Endothelial cell of umbilical vein (primary cell): ENCODE measurements around the gene SLC22A25. TPM values are rescaled to one million over a fixed set of nuclear protein-coding genes. Genes with fewer than 3 reads are reported as not detected.

Experiments used
- BruUV-seq: library from RNA; stranded (reverse); fragments of 400-500 nt; replicated peaks from 2 replicates; lab custom pipeline; 2021; lab: Mats Ljungman, UMichigan
- CTCF ChIA-PET: fragments of 300-600, 350-600 bp; sonication (Branson Sonifier 250); formaldehyde crosslinking; loops from one replicate; lab custom pipeline; 2021; ENCODE audit warnings: antibody characterized with exemption, inconsistent platforms; lab: Charles Lee
- POLR2A ChIA-PET: fragments of 300-600, 350-600 bp; sonication (Branson Sonifier 250); formaldehyde crosslinking; loops from one replicate; lab custom pipeline; 2021; ENCODE audit warnings: antibody characterized with exemption, inconsistent platforms; lab: Charles Lee
- DNase-seq: peaks from one replicate; pipeline ENCODE4 v3.0.0-alpha.2; 2011; ENCODE audit warnings: low read depth, low spot score
- FAIRE-seq: peaks from 2 replicates; lab custom pipeline; 2011; peaks lifted over from hg19 to GRCh38; lab: Jason Lieb, UNC
- H2AFZ ChIP-seq: 2 replicates; pipeline ENCODE4 v1.6.0; 2012; ENCODE audit warnings: low read depth, low read length, control low read depth, inconsistent platforms
- H3K27ac ChIP-seq: 2 replicates; pipeline ENCODE4 v1.5.1; 2011; ENCODE audit warnings: low read depth, mild to moderate bottlenecking, control low read depth, low read length, moderate library complexity; ENCODE audit not compliant: insufficient read depth
- H3K27me3 ChIP-seq, 2 experiments: 2 replicates each; pipeline versions ENCODE4 v1.6.0 to v1.6.1; 2011; ENCODE audit warnings: low read length in 2 of 2, mixed read lengths in 1 of 2; ENCODE audit not compliant: control insufficient read depth in 2 of 2, insufficient read depth in 2 of 2
- H3K36me3 ChIP-seq, 2 experiments: 2 replicates in 1 of 2; 3 replicates in 1 of 2; pipeline ENCODE4 v1.5.1; 2011; ENCODE audit warnings: low read length in 2 of 2, mild to moderate bottlenecking in 1 of 2, moderate library complexity in 1 of 2; ENCODE audit not compliant: control insufficient read depth in 2 of 2, insufficient read depth in 2 of 2; ENCODE audit errors: extremely low read depth in 1 of 2
- H3K4me1 ChIP-seq: 3 replicates; pipeline ENCODE4 v1.5.1; 2011; ENCODE audit warnings: mild to moderate bottlenecking, low read length; ENCODE audit not compliant: control insufficient read depth, insufficient read depth; ENCODE audit errors: extremely low read depth
- H3K4me2 ChIP-seq: 2 replicates; pipeline ENCODE4 v1.6.1; 2011; ENCODE audit warnings: low read length, control low read depth, mixed read lengths; ENCODE audit not compliant: insufficient read depth
- H3K4me3 ChIP-seq, 3 experiments: fragments of 200-600 bp in 1 of 3; sonication (generic), shearing (Covaris generic) in 1 of 3; replicated peaks in 1 of 3; 2 replicates each; pipeline ENCODE4 v1.5.1; 2011 to 2016; ENCODE audit warnings: control low read depth in 3 of 3, low read length in 3 of 3, mild to moderate bottlenecking in 2 of 3, inconsistent platforms in 1 of 3, low read depth in 1 of 3, moderate library complexity in 1 of 3; ENCODE audit not compliant: insufficient read depth in 1 of 3
- H3K79me2 ChIP-seq: 2 replicates; pipeline ENCODE4 v1.6.0; 2012; ENCODE audit warnings: low read length, inconsistent platforms; ENCODE audit not compliant: control insufficient read depth, insufficient read depth
- H3K9ac ChIP-seq: replicated peaks from 2 replicates; pipeline ENCODE3; 2011; ENCODE audit warnings: low read length, control low read depth; ENCODE audit not compliant: insufficient read depth; ENCODE audit errors: extremely low read depth
- H3K9me1 ChIP-seq: replicated peaks from 3 replicates; pipeline ENCODE4 v1.6.0; 2011; ENCODE audit warnings: mild to moderate bottlenecking, low read length; ENCODE audit not compliant: control insufficient read depth, insufficient read depth; ENCODE audit errors: extremely low read depth
- H3K9me3 ChIP-seq: replicated peaks from 2 replicates; pipeline ENCODE4 v1.5.1; 2012; ENCODE audit warnings: low read length, inconsistent platforms; ENCODE audit not compliant: control insufficient read depth, insufficient read depth
- H4K20me1 ChIP-seq: replicated peaks from 2 replicates; pipeline ENCODE3; 2011; ENCODE audit warnings: mild to moderate bottlenecking, low read length; ENCODE audit not compliant: control insufficient read depth, insufficient read depth; ENCODE audit errors: extremely low read depth
- EZH2 ChIP-seq: IDR thresholded peaks from 2 replicates; pipeline ENCODE4 v1.6.1; 2012; ENCODE audit warnings: borderline replicate concordance, low read depth, mild to moderate bottlenecking, moderate library complexity, low read length, inconsistent platforms; ENCODE audit not compliant: severe bottlenecking
- FOS ChIP-seq: IDR thresholded peaks from 2 replicates; pipeline ENCODE4 v1.6.1; 2011; ENCODE audit warnings: mild to moderate bottlenecking, low read length, moderate library complexity, borderline replicate concordance; ENCODE audit not compliant: insufficient read depth
- GATA2 ChIP-seq: IDR thresholded peaks from 2 replicates; pipeline ENCODE4 v1.7.0; 2011; ENCODE audit warnings: low read depth, mild to moderate bottlenecking, moderate library complexity, mixed read lengths, low read length; ENCODE audit not compliant: insufficient read length, insufficient read depth
- JUN ChIP-seq: IDR thresholded peaks from 2 replicates; pipeline ENCODE4 v1.6.1; 2011; ENCODE audit warnings: borderline replicate concordance, low read depth; ENCODE audit not compliant: insufficient read length, insufficient read depth
- MAX ChIP-seq: IDR thresholded peaks from 2 replicates; pipeline ENCODE4 v1.6.1; 2011; ENCODE audit not compliant: insufficient read depth, insufficient read length
- MYC ChIP-seq: IDR thresholded peaks from one replicate; pipeline ENCODE4 v1.6.1; 2011; ENCODE audit warnings: mild to moderate bottlenecking, low read depth, low read length
- POLR2A ChIP-seq: IDR thresholded peaks from 2 replicates; pipeline ENCODE4 v1.6.1; 2012; ENCODE audit warnings: low read depth, mild to moderate bottlenecking, control low read depth, low read length
- POLR2AphosphoS5 ChIP-seq: IDR thresholded peaks from 2 replicates; pipeline ENCODE4 v1.6.1; 2012; ENCODE audit warnings: low read depth, mild to moderate bottlenecking, control low read depth, low read length, moderate library complexity; ENCODE audit not compliant: insufficient read depth
- dilution Hi-C: fragments of 300-500 bp; cut with MboI; formaldehyde crosslinking; loops from one replicate; pipeline ENCODE4 v1.15.0; 2019; ENCODE audit warnings: low sequenced_read_pairs; ENCODE audit not compliant: extremely low pct_ligation_motif_present
- intact Hi-C: fragments of 100-400 bp; cut with micrococcal nuclease; formaldehyde crosslinking; loops from one replicate; pipeline ENCODE4 v1.10.0; 2022
- polyA plus RNA-seq, 4 experiments: library from polyadenylated mRNA; depleted of rRNA in 3 of 4; stranded (reverse) in 3 of 4; unstranded in 1 of 4; fragments of >200 nt; gene quantifications; 2 replicates each; pipeline versions ENCODE4 v1.2.1 to v1.2.3, GENCODE V29; 2011 to 2012; ENCODE audit warnings: missing spikeins in 1 of 4
- total RNA-seq: library from RNA; stranded (reverse); gene quantifications from 2 replicates; pipeline ENCODE4 v1.2.3, GENCODE V29; 2021
- TF ChIP-seq, protein P1 (sequence below), 2 donors: IDR thresholded peaks; 1 replicate in 1 of 2; 2 replicates in 1 of 2; pipeline ENCODE4 v1.5.1; 2011; ENCODE audit warnings: low read length in 2 of 2, mild to moderate bottlenecking in 2 of 2, moderate library complexity in 2 of 2, control low read depth in 1 of 2, inconsistent platforms in 1 of 2, low read depth in 1 of 2; ENCODE audit not compliant: insufficient read depth in 1 of 2; ENCODE audit errors: extremely low read depth in 1 of 2

Gene SLC22A25
- total and polyA plus RNA-seq, 2 donors (not counting 3 experiments of a cell fraction or from before 2014, with no cell fraction given) = not detected

GRCh38 chr11:63244862-63245261 lies 1.5 kb upstream of the SLC22A25 start:
- FAIRE-seq = no peak
- dilution Hi-C loops (no loop called here), intact Hi-C loops (no loop called here)
- Histone ChIP-seq H3K4me1 (no peaks in the 10 kb centered on the region), H3K27ac (no peak overlapping the region), H3K9ac (no peak overlapping the region), H2AFZ (no peak overlapping the region), H4K20me1 (no peaks in the 10 kb centered on the region), H3K27me3 (no peaks in the 10 kb centered on the region), H3K4me2 (no peak overlapping the region), H3K36me3 (no peaks in the 10 kb centered on the region), H3K9me3 (no peaks in the 10 kb centered on the region), H3K9me1 (no peaks in the 10 kb centered on the region), H3K79me2 (no peaks in the 10 kb centered on the region), H3K4me3 (no peak overlapping the region)
- no TSS peak for BruUV-seq
- ChIA-PET POLR2A (no interaction called here), CTCF (interaction anchor here (1.2 to 1.5 kb wide), 2 partner anchors 8 to 17 kb away, joined by 3 read pairs; no protein-coding TSS in a partner anchor)
- TF ChIP-seq FOS (no peak), JUN (no peak), POLR2AphosphoS5 (no peak), MYC (no peak), POLR2A (no peak), EZH2 (no peak), GATA2 (no peak), MAX (no peak)
- TF ChIP-seq, protein P1, sequence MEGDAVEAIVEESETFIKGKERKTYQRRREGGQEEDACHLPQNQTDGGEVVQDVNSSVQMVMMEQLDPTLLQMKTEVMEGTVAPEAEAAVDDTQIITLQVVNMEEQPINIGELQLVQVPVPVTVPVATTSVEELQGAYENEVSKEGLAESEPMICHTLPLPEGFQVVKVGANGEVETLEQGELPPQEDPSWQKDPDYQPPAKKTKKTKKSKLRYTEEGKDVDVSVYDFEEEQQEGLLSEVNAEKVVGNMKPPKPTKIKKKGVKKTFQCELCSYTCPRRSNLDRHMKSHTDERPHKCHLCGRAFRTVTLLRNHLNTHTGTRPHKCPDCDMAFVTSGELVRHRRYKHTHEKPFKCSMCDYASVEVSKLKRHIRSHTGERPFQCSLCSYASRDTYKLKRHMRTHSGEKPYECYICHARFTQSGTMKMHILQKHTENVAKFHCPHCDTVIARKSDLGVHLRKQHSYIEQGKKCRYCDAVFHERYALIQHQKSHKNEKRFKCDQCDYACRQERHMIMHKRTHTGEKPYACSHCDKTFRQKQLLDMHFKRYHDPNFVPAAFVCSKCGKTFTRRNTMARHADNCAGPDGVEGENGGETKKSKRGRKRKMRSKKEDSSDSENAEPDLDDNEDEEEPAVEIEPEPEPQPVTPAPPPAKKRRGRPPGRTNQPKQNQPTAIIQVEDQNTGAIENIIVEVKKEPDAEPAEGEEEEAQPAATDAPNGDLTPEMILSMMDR (IDR thresholded peaks at IDR 0.05; ENCODE audit: extremely low read depth in 1 of 2, insufficient read depth in 1 of 2, low read depth in 1 of 2, low read length in 2 of 2) = no peak
- DNase-seq = no peak
